ENCODE measurements around the gene ZNF267.

DNA sequence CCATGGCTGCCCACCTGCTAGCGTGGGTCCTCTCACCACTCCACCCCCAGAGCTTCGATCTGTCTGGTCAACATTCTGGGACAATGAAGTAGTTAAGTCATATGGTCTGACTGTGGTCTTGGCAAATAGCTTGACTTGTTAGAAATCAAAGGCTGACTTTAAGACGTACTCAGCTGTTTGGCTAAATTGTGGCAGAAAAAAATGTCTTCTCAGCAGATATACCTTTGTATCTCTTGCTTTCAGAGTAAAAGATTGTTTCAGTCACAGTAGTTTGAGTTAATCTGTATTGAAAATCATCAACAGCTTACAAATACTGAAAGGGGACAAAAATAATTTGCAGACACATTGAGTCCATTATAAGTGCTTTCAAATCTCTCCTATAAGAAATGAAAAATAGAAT lies 2.1 kb upstream of the ZNF267 start:
- TF ChIP-seq POLR2AphosphoS5 (IDR thresholded peaks at IDR 0.05) (no peak), POLR2A (IDR thresholded peaks at IDR 0.05) (no peak)

All from upper lobe of left lung (tissue), 4 donors.